Thyroid gland (tissue), 4 donors: ENCODE data around the gene KANSL1.

Source experiments
- CTCF ChIP-seq, 6 experiments: fragments of 200-600 bp in 3 of 6; fragments of 450-650 bp in 3 of 6; sonication (generic) in 3 of 6; IDR thresholded peaks; one replicate each; pipeline ENCODE4 v1.5.1; 2016 to 2019; ENCODE audit warnings: antibody characterized with exemption in 6 of 6, mild to moderate bottlenecking in 2 of 6, inconsistent platforms in 1 of 6, moderate library complexity in 1 of 6
- POLR2A ChIP-seq, 2 donors: fragments of 450-650 bp; IDR thresholded peaks; one replicate each; pipeline ENCODE4 v1.6.1; 2017; ENCODE audit warnings: antibody characterized with exemption in 2 of 2, mild to moderate bottlenecking in 2 of 2, moderate library complexity in 1 of 2

GRCh38 chr17:46158323-46159296 lies 34.6 kb downstream of the KANSL1 start:
- TF ChIP-seq CTCF (IDR thresholded peaks at IDR 0.05) (no peak), POLR2A (IDR thresholded peaks at IDR 0.05) (no peak)
